Breast epithelium (tissue), 4 donors: ENCODE measurements around the gene MLF2. TPM values are rescaled to one million over a fixed set of nuclear protein-coding genes. Genes with fewer than 3 reads are reported as not detected.
"Not testable (repeated sequence)": the region's sequence is repeated elsewhere in the genome, so short reads cannot be mapped to it uniquely, and the experiment has no call there.

ENCODE experiments used
- DNase-seq, 2 donors: peaks; one replicate each; pipeline ENCODE4 v3.0.0-alpha.2; 2019; ENCODE audit warnings: low spot score in 2 of 2
- H3K27ac ChIP-seq, 2 donors: fragments of 200-600 bp; sonication (generic) in 1 of 2; one replicate each; pipeline ENCODE4 v1.5.1; 2016 to 2019; ENCODE audit warnings: mild to moderate bottlenecking in 1 of 2
- H3K27me3 ChIP-seq, 2 donors: fragments of 200-600 bp; sonication (generic) in 1 of 2; one replicate each; pipeline versions ENCODE4 v1.5.1 to v1.6.0; 2017 to 2019; ENCODE audit warnings: control low read depth in 1 of 2, mild to moderate bottlenecking in 1 of 2
- H3K36me3 ChIP-seq: fragments of 200-600 bp; one replicate; pipeline ENCODE4 v1.5.1; 2019
- H3K4me1 ChIP-seq, 2 donors: fragments of 200-600 bp; sonication (generic); one replicate each; pipeline ENCODE4 v1.5.1; 2016 to 2019; ENCODE audit warnings: control low read depth in 1 of 2
- H3K4me3 ChIP-seq, 3 donors: fragments of 200-600 bp; sonication (generic); 1 replicate in 2 of 3; 2 replicates in 1 of 3; pipeline ENCODE4 v1.5.1; 2016 to 2019; ENCODE audit warnings: mild to moderate bottlenecking in 3 of 3, moderate library complexity in 2 of 3
- H3K9me3 ChIP-seq, 2 donors: fragments of 200-600 bp; sonication (generic) in 1 of 2; one replicate each; pipeline ENCODE4 v1.5.1; 2016 to 2019; ENCODE audit warnings: control low read depth in 1 of 2
- POLR2A ChIP-seq: fragments of 450-650 bp; IDR thresholded peaks from one replicate; pipeline ENCODE4 v1.6.1; 2016; ENCODE audit warnings: antibody characterized with exemption, mild to moderate bottlenecking, moderate library complexity
- POLR2AphosphoS5 ChIP-seq, 3 donors: sonication (generic); formaldehyde crosslinking; IDR thresholded peaks; one replicate each; pipeline ENCODE4 v1.6.1; 2017; ENCODE audit warnings: antibody characterized with exemption in 3 of 3
- intact Hi-C: fragments of 100-400 bp; cut with DNase I; formaldehyde crosslinking; loops from one replicate; pipeline ENCODE4 v1.15.1; 2023; ENCODE audit warnings: low total_unique reads
- total RNA-seq, 3 donors: library from RNA; depleted of rRNA; stranded (reverse); fragments of >200 nt; gene quantifications; one replicate each; pipeline ENCODE4 v1.1.0, GENCODE V29; 2016
- TF ChIP-seq, protein P1 (sequence below), 3 donors: fragments of 450-650 bp; IDR thresholded peaks; one replicate each; pipeline ENCODE4 v1.5.1; 2016 to 2017; ENCODE audit warnings: antibody characterized with exemption in 3 of 3, mild to moderate bottlenecking in 3 of 3, moderate library complexity in 3 of 3

MLF2 gene
- total RNA-seq, 3 donors from 2014 or later, result 130 to 168 (median 159) TPM

DNA sequence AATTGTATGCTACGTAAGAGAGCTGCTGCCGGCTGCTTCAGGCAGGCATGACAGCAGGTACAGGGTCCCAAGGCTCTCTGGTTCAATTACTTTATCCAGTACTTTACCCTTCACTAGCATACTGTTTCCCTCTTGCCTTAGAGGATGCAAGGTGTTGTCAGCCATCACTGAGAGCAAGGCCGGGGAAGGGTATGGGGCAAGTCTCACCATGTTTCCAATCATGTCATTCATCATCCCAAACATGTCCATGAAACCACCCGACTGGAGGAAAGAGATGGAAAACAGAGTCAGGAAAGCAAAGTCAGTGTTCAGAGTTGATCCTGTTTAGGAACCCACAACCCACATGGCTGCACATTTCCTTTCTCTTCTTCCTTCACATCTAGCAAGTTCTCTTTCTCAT is 2.4 kb downstream of the MLF2 start:
- H3K4me1 ChIP-seq, result peaks cover 0 to 9% of the 10 kb centered on the region in 2 donors
- H3K27me3 ChIP-seq, result no peaks in the 10 kb centered on the region
- TF ChIP-seq POLR2A (no peak), POLR2AphosphoS5 (IDR thresholded peaks at IDR 0.05) (no peak)
- TF ChIP-seq, protein P1, sequence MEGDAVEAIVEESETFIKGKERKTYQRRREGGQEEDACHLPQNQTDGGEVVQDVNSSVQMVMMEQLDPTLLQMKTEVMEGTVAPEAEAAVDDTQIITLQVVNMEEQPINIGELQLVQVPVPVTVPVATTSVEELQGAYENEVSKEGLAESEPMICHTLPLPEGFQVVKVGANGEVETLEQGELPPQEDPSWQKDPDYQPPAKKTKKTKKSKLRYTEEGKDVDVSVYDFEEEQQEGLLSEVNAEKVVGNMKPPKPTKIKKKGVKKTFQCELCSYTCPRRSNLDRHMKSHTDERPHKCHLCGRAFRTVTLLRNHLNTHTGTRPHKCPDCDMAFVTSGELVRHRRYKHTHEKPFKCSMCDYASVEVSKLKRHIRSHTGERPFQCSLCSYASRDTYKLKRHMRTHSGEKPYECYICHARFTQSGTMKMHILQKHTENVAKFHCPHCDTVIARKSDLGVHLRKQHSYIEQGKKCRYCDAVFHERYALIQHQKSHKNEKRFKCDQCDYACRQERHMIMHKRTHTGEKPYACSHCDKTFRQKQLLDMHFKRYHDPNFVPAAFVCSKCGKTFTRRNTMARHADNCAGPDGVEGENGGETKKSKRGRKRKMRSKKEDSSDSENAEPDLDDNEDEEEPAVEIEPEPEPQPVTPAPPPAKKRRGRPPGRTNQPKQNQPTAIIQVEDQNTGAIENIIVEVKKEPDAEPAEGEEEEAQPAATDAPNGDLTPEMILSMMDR (IDR thresholded peaks at IDR 0.05), result no peak
- peaks cover 20% of the 10 kb centered on the region for H3K36me3 ChIP-seq
- intact Hi-C loops, result loop anchor here (1.0 kb wide), 1 partner anchor 83 kb away; no protein-coding TSS in a partner anchor
- no peak for DNase-seq
- no peak overlapping the region for H3K4me3 ChIP-seq
- no peaks in the 10 kb centered on the region for H3K9me3 ChIP-seq
- no peak overlapping the region for H3K27ac ChIP-seq

DNA sequence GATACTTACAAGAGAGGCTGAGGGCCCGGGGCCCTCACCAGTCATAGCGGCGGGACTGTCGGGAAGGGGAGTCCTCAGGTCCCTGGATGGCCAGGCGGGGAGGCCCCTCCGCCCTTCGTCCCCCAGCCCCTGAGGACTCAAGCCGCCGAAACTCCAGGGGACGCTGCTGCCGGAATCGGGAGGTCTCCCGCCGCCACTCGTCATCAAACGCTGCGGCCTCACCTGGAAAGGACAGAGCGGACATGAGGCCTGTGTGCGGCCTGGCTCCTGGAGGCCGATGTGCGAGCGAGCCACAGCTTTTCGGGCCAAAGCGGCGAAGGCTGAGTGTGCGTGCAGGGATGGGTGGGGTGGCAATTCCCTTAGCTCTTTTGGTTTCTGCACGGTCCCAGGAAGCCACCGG is 4.2 kb downstream of the MLF2 start:
- Histone ChIP-seq H3K9me3 (no peaks in the 10 kb centered on the region), H3K27me3 (no peaks in the 10 kb centered on the region), H3K4me1 (peaks cover 0 to 9% of the 10 kb centered on the region in 2 donors), H3K27ac (no peak overlapping the region), H3K4me3 (no peak overlapping the region), H3K36me3 (peaks cover 20% of the 10 kb centered on the region)
- intact Hi-C loops, result no loop called here
- TF ChIP-seq, protein P1 (IDR thresholded peaks at IDR 0.05), result no peak
- TF ChIP-seq POLR2A (no peak), POLR2AphosphoS5 (IDR thresholded peaks at IDR 0.05) (no peak)
- no peak for DNase-seq

DNA sequence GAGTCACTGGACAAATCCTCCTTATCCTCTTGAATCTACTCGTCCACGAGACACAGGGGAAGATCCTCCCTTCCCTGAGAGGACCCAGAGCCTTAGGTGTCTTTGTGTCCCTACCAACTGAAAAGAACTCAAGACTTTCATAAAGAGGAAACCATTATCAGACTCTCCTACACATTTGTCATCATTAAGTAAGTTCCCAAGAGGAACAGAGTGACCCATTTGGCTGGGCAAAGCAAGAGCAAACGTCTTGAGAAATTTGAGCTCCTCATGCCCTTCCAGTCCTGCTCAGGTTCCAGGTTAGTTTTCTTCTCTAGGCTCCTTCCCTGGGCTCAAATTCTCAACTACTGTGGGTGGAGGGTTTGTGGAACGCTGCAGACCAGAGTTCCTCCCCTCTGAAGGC is 5.7 kb downstream of the MLF2 start:
- Histone ChIP-seq H3K4me1 (peaks cover 0 to 7% of the 10 kb centered on the region in 2 donors), H3K27ac (no peak overlapping the region), H3K36me3 (peaks cover 20% of the 10 kb centered on the region), H3K27me3 (no peaks in the 10 kb centered on the region), H3K4me3 (no peak overlapping the region), H3K9me3 (no peaks in the 10 kb centered on the region)
- TF ChIP-seq, protein P1 (IDR thresholded peaks at IDR 0.05), result no peak
- DNase-seq, result no peak
- intact Hi-C loops, result no loop called here

DNA sequence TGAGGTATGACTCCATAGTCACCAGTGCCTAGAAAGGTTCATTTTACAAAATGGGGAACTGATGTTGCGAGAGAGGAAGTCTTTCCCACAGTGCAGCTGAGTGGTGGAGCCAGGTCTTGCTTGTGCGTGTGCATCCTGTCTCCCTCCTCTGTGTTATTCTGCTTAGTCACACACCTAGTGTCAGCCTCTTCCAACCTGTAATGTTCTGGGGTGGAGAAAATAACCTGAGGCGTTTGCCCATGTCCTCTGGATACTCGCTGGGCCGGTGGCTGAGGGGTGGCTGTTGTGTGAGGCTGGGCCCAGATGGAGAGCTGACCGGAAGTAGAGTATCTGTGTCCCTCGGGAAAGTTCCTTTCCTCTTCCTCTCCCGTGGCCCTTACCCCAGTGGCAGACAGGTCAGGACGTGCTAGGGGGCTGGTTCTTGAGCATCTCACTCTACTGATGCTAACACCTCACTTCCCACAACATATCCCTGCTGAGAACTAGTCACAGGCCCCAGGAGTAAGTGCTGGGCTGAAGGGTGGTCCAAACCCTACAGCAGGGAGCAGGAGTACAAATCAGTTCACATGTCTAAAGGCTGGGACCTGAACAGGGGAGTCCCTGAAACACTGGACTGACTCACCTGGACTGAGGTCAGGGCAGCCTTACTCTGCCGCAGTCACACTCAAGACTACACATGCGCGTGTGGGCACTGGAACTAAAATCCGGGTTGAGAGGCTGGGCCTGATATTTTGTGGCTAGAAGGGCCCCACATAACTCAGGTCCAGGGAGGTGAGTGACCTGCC is 7.0 kb downstream of the MLF2 start:
- no peaks in the 10 kb centered on the region for H3K9me3 ChIP-seq
- peak overlapping the region; percentile 10 to 40 for H3K27ac ChIP-seq
- no peak for TF ChIP-seq POLR2AphosphoS5 (IDR thresholded peaks at IDR 0.05)
- TF ChIP-seq POLR2A, result no peak
- TF ChIP-seq, protein P1 (IDR thresholded peaks at IDR 0.05), result no peak
- peaks cover 20% of the 10 kb centered on the region for H3K36me3 ChIP-seq
- no peak overlapping the region for H3K4me3 ChIP-seq
- intact Hi-C loops, result no loop called here
- no peaks in the 10 kb centered on the region for H3K4me1 ChIP-seq
- no peak for DNase-seq
- no peaks in the 10 kb centered on the region for H3K27me3 ChIP-seq

DNA sequence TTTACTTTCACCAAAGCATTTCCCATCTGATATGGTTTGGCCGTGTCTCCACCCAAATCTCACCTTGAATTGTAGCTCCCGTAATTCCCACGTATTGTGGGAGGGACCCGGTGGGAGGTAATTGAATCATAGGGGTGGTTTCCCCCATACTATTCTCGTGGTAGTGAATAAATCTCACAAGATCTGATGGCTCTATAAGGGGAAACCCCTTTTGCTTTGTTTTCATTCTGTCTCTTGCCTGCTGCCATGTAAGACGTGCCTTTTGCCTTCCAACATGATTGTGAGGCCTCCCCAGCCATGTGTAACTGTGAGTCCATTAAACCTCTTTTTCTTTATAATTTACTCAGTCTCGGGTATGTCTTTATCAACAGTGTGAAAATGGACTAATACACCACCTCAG is 9.6 kb downstream of the MLF2 start:
- H3K4me1 ChIP-seq, H3K4me3 ChIP-seq, H3K27me3 ChIP-seq, H3K27ac ChIP-seq, DNase-seq, intact Hi-C loops, H3K9me3 ChIP-seq, H3K36me3 ChIP-seq: not testable (repeated sequence)
